GM12891 (cell line): ENCODE data around the gene PLVAP.

Experiments used
- PAX5 ChIP-seq: IDR thresholded peaks from 2 replicates; pipeline ENCODE4 v1.6.1; 2011; ENCODE audit warnings: low read length, moderate library complexity, mild to moderate bottlenecking; ENCODE audit not compliant: insufficient read depth, severe bottlenecking
- POLR2A ChIP-seq: IDR thresholded peaks from 2 replicates; pipeline ENCODE4 v1.6.1; 2011; ENCODE audit warnings: low read depth, low read length, control low read depth
- POLR2AphosphoS5 ChIP-seq: IDR thresholded peaks from 2 replicates; pipeline ENCODE4 v1.6.1; 2011; ENCODE audit warnings: low read depth, low read length, control low read depth
- POU2F2 ChIP-seq: IDR thresholded peaks from 2 replicates; pipeline ENCODE4 v1.6.1; 2011; ENCODE audit warnings: low read depth, mild to moderate bottlenecking, control low read depth, low read length, moderate library complexity
- TAF1 ChIP-seq: IDR thresholded peaks from 2 replicates; pipeline ENCODE4 v1.6.1; 2011; ENCODE audit warnings: low read depth, low read length, control low read depth

GRCh38 chr19:17341386-17341785, 35.8 kb downstream of the PLVAP start:
- TF ChIP-seq POLR2AphosphoS5 (no peak), POU2F2 (no peak), POLR2A (no peak), TAF1 (no peak), PAX5 (no peak)
